GM18951 (cell line): ENCODE data around the gene RHBG.

Experiments
- POLR2A ChIP-seq: IDR thresholded peaks from 4 replicates; pipeline ENCODE4 v1.6.1; 2011; ENCODE audit warnings: mild to moderate bottlenecking; ENCODE audit not compliant: insufficient read length, insufficient read depth; ENCODE audit errors: extremely low read depth
- in situ Hi-C: fragments of 300-500 bp; cut with MboI; formaldehyde crosslinking; loops from one replicate; pipeline ENCODE4 v1.12.0; 2022; ENCODE audit warnings: low sequenced_read_pairs, mixed read lengths, inconsistent platforms; ENCODE audit not compliant: unreplicated experiment

RHBG gene

GRCh38 chr1:156423422-156424352 lies 54.7 kb downstream of the RHBG start:
- in situ Hi-C loops: no loop called here
- no peak for TF ChIP-seq POLR2A

- no peak for TF ChIP-seq POLR2A
- in situ Hi-C loops: no loop called here
These were observed 55.9 kb downstream of the RHBG start for GRCh38 chr1:156424806-156425432.

GRCh38 chr1:156425943-156426342 lies 56.9 kb downstream of the RHBG start:
- no peak for TF ChIP-seq POLR2A
- in situ Hi-C loops: no loop called here

GRCh38 chr1:156427957-156428356 lies 58.9 kb downstream of the RHBG start:
- in situ Hi-C loops: no loop called here
- TF ChIP-seq POLR2A: no peak

GRCh38 chr1:156428746-156429288 lies 59.8 kb downstream of the RHBG start:
- TF ChIP-seq POLR2A: no peak
- in situ Hi-C loops: no loop called here

- no peak for TF ChIP-seq POLR2A
- in situ Hi-C loops: no loop called here
These were observed 60.5 kb downstream of the RHBG start for GRCh38 chr1:156429313-156430060.

- in situ Hi-C loops: no loop called here
- no peak for TF ChIP-seq POLR2A
These were observed 61.3 kb downstream of the RHBG start for GRCh38 chr1:156430303-156430702.

- no peak for TF ChIP-seq POLR2A
These were observed 61.9 kb downstream of the RHBG start for GRCh38 chr1:156430866-156431265.

GRCh38 chr1:156431366-156431765 lies 62.4 kb downstream of the RHBG start:
- in situ Hi-C loops: no loop called here
- TF ChIP-seq POLR2A: no peak

More at GRCh38 chr1:156430866-156431265, 61.9 kb downstream of the RHBG start:
- in situ Hi-C loops: no loop called here

- in situ Hi-C loops: no loop called here
- no peak for TF ChIP-seq POLR2A
These were observed 63.0 kb downstream of the RHBG start for GRCh38 chr1:156431769-156432668.

- no peak for TF ChIP-seq POLR2A
- in situ Hi-C loops: no loop called here
These were observed 63.6 kb downstream of the RHBG start for GRCh38 chr1:156432669-156433018.

GRCh38 chr1:156433032-156433431 lies 64.0 kb downstream of the RHBG start:
- in situ Hi-C loops: no loop called here
- no peak for TF ChIP-seq POLR2A
